B cell (primary cell): ENCODE results near the gene SLC1A5. TPM values are rescaled to one million over a fixed set of nuclear protein-coding genes. Genes with fewer than 3 reads are reported as not detected.

Source experiments
- ATAC-seq: fragments of 200-7000 bp; cut with Tn5 transposase; one replicate; pipeline ENCODE4 v1.10.0; 2021; ENCODE audit warnings: low read depth, mild to moderate bottlenecking, moderate number of reproducible peaks, moderate library complexity
- CTCF ChIA-PET: fragments of 350-600 bp; sonication (Branson Sonifier 250); formaldehyde crosslinking; loops from one replicate; lab custom pipeline; 2021; ENCODE audit warnings: antibody characterized with exemption, inconsistent platforms; lab: Charles Lee
- POLR2A ChIA-PET: fragments of 350-600 bp; sonication (Branson Sonifier 250); formaldehyde crosslinking; loops from one replicate; lab custom pipeline; 2021; ENCODE audit warnings: antibody characterized with exemption; lab: Charles Lee
- DNase-seq: peaks from one replicate; pipeline ENCODE4 v3.0.0; 2013
- H2AFZ ChIP-seq: 2 replicates; pipeline ENCODE4 v1.6.1; 2012; ENCODE audit warnings: mild to moderate bottlenecking, low read depth, low read length; ENCODE audit not compliant: insufficient read depth, poor library complexity, severe bottlenecking
- H3K27ac ChIP-seq, 2 donors: 1 replicate in 1 of 2; 2 replicates in 1 of 2; pipeline ENCODE4 v1.5.1; 2012 to 2013; ENCODE audit warnings: low read length in 2 of 2, mild to moderate bottlenecking in 2 of 2, moderate library complexity in 1 of 2
- H3K27me3 ChIP-seq, 4 experiments: fragments of 200-600 bp in 1 of 4; sonication (generic) in 1 of 4; replicated peaks in 1 of 4; 1 replicate in 2 of 4; 2 replicates in 2 of 4; pipeline versions ENCODE4 v1.6.1 to v1.7.0; 2013 to 2016; ENCODE audit warnings: low read length in 3 of 4, mild to moderate bottlenecking in 2 of 4, mixed read lengths in 1 of 4, moderate library complexity in 1 of 4; ENCODE audit not compliant: insufficient read depth in 4 of 4, control insufficient read depth in 3 of 4; ENCODE audit errors: control extremely low read depth in 1 of 4
- H3K36me3 ChIP-seq, 2 experiments: replicated peaks in 1 of 2; 1 replicate in 1 of 2; 2 replicates in 1 of 2; pipeline versions ENCODE4 v1.6.1 to v1.7.1; 2013; ENCODE audit warnings: low read length in 1 of 2; ENCODE audit not compliant: insufficient read depth in 2 of 2, control insufficient read depth in 1 of 2; ENCODE audit errors: control extremely low read depth in 1 of 2, extremely low read depth in 1 of 2
- H3K4me1 ChIP-seq, 2 donors: fragments of 200-600 bp in 1 of 2; sonication (generic) in 1 of 2; 1 replicate in 1 of 2; 2 replicates in 1 of 2; pipeline versions ENCODE4 v1.5.1 to v1.6.1; 2013 to 2017; ENCODE audit warnings: low read length in 2 of 2; ENCODE audit not compliant: control insufficient read depth in 2 of 2, insufficient read depth in 2 of 2
- H3K4me2 ChIP-seq: replicated peaks from 2 replicates; pipeline ENCODE3; 2012; ENCODE audit warnings: mild to moderate bottlenecking, low read depth, low read length; ENCODE audit not compliant: poor library complexity, severe bottlenecking
- H3K4me3 ChIP-seq, 5 experiments: fragments of 200-600 bp in 1 of 5; sonication (generic) in 1 of 5; 1 replicate in 3 of 5; 2 replicates in 2 of 5; pipeline versions ENCODE4 v1.5.1 to v1.7.0; 2011 to 2016; ENCODE audit warnings: low read length in 4 of 5, mild to moderate bottlenecking in 4 of 5, low read depth in 2 of 5, control low read depth in 1 of 5, moderate library complexity in 1 of 5; ENCODE audit not compliant: insufficient read depth in 1 of 5; ENCODE audit errors: control extremely low read depth in 1 of 5, extremely low read depth in 1 of 5
- H3K79me2 ChIP-seq: fragments of 200-600 bp; sonication (generic); one replicate; pipeline ENCODE4 v1.6.0; 2016; ENCODE audit warnings: low read length; ENCODE audit not compliant: control insufficient read depth, insufficient read depth
- H3K9ac ChIP-seq: fragments of 200-600 bp; sonication (generic); 2 replicates; pipeline ENCODE4 v1.6.1; 2017; ENCODE audit warnings: mild to moderate bottlenecking, low read length, moderate library complexity
- H3K9me3 ChIP-seq, 3 donors: one replicate each; pipeline versions ENCODE4 v1.6.1 to v1.7.1; 2013; ENCODE audit warnings: low read length in 2 of 3; ENCODE audit not compliant: control insufficient read depth in 2 of 3, insufficient read depth in 1 of 3; ENCODE audit errors: control extremely low read depth in 1 of 3
- H4K20me1 ChIP-seq: 2 replicates; pipeline ENCODE4 v1.6.0; 2012; ENCODE audit warnings: mild to moderate bottlenecking, low read length; ENCODE audit not compliant: insufficient read depth, control insufficient read depth, poor library complexity, severe bottlenecking
- H3K27ac Mint-ChIP-seq: one replicate; pipeline ENCODE4 v1.8.0; 2021; ENCODE audit warnings: mixed read lengths
- H3K27me3 Mint-ChIP-seq: one replicate; pipeline ENCODE4 v1.8.0; 2021; ENCODE audit warnings: mixed read lengths
- H3K4me1 Mint-ChIP-seq: one replicate; pipeline ENCODE4 v1.8.0; 2021; ENCODE audit warnings: mixed read lengths
- H3K4me3 Mint-ChIP-seq: one replicate; pipeline ENCODE4 v1.8.0; 2021; ENCODE audit warnings: mixed read lengths
- H3K9me3 Mint-ChIP-seq: one replicate; pipeline ENCODE4 v1.8.0; 2022; ENCODE audit warnings: mixed read lengths; ENCODE audit not compliant: insufficient read depth
- EZH2 ChIP-seq: IDR thresholded peaks from 2 replicates; pipeline ENCODE4 v1.6.1; 2012; ENCODE audit warnings: borderline replicate concordance, low read depth, mild to moderate bottlenecking, moderate library complexity, low read length; ENCODE audit not compliant: insufficient read depth, poor library complexity, severe bottlenecking
- WGBS: methylation state at CpG from one replicate; pipeline ENCODE4 v1.1.5; 2013; ENCODE audit warnings: missing lambda C conversion rate; ENCODE audit not compliant: insufficient coverage; 5-methylcytosine and 5-hydroxymethylcytosine counted together
- intact Hi-C: fragments of 100-400 bp; cut with micrococcal nuclease; formaldehyde crosslinking; loops from one replicate; pipeline ENCODE4 v1.10.0; 2022
- polyA plus RNA-seq: library from polyadenylated mRNA; depleted of rRNA; stranded (reverse); fragments of >200 nt; gene quantifications from 2 replicates; pipeline ENCODE4 v1.2.3, GENCODE V29; 2012
- total RNA-seq, 2 donors: library from RNA; stranded (reverse); fragments of 120-200 nt in 1 of 2; gene quantifications; 1 replicate in 1 of 2; 2 replicates in 1 of 2; pipeline versions ENCODE4 v1.2.3 to v1.2.4, GENCODE V29; 2013 to 2022
- TF ChIP-seq, protein P1 (sequence below): fragments of 200-600 bp; IDR thresholded peaks from one replicate; pipeline ENCODE4 v1.8.0; 2022; ENCODE audit warnings: antibody characterized with exemption, mild to moderate bottlenecking

The SLC1A5 gene
- total and polyA plus RNA-seq, 2 donors (not counting 1 experiment from before 2014, with no cell fraction given) = 19.0 to 37.3 TPM

DNA sequence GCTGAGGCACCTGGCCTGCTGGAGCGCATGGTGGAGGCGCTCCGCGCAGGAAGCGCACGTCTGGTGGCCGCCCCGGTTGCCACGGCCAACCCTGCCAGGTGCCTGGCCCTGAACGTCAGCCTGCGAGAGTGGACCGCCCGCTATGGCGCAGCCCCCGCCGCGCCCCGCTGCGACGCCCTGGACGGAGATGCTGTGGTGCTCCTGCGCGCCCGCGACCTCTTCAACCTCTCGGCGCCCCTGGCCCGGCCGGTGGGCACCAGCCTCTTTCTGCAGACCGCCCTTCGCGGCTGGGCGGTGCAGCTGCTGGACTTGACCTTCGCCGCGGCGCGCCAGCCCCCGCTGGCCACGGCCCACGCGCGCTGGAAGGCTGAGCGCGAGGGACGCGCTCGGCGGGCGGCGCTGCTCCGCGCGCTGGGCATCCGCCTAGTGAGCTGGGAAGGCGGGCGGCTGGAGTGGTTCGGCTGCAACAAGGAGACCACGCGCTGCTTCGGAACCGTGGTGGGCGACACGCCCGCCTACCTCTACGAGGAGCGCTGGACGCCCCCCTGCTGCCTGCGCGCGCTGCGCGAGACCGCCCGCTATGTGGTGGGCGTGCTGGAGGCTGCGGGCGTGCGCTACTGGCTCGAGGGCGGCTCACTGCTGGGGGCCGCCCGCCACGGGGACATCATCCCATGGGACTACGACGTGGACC is 32.4 kb downstream of the SLC1A5 start:
- no peak overlapping the region for H3K27ac Mint-ChIP-seq
- peaks cover 8% of the 10 kb centered on the region for H3K79me2 ChIP-seq
- WGBS = 97% methylated on average over 86 of the region's 86 CpGs
- peaks cover 0 to 7% of the 10 kb centered on the region in 2 donors for H3K4me1 ChIP-seq
- no peak for ATAC-seq
- H3K4me1 Mint-ChIP-seq = peaks cover 9% of the 10 kb centered on the region
- no peak overlapping the region for H3K4me3 ChIP-seq
- no peak overlapping the region for H2AFZ ChIP-seq
- no peaks in the 10 kb centered on the region for H3K27me3 ChIP-seq
- intact Hi-C loops = loop anchor here (2.0 kb wide), 1 partner anchor 69 kb away; no protein-coding TSS in a partner anchor
- POLR2A ChIA-PET = no interaction called here
- H3K27me3 Mint-ChIP-seq = no peaks in the 10 kb centered on the region
- no peak overlapping the region for H3K9ac ChIP-seq
- no peaks in the 10 kb centered on the region for H3K36me3 ChIP-seq
- H3K4me2 ChIP-seq = no peak overlapping the region
- TF ChIP-seq EZH2 = no peak
- TF ChIP-seq, protein P1, sequence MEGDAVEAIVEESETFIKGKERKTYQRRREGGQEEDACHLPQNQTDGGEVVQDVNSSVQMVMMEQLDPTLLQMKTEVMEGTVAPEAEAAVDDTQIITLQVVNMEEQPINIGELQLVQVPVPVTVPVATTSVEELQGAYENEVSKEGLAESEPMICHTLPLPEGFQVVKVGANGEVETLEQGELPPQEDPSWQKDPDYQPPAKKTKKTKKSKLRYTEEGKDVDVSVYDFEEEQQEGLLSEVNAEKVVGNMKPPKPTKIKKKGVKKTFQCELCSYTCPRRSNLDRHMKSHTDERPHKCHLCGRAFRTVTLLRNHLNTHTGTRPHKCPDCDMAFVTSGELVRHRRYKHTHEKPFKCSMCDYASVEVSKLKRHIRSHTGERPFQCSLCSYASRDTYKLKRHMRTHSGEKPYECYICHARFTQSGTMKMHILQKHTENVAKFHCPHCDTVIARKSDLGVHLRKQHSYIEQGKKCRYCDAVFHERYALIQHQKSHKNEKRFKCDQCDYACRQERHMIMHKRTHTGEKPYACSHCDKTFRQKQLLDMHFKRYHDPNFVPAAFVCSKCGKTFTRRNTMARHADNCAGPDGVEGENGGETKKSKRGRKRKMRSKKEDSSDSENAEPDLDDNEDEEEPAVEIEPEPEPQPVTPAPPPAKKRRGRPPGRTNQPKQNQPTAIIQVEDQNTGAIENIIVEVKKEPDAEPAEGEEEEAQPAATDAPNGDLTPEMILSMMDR = no peak
- H3K27ac ChIP-seq = no peak overlapping the region
- no peak overlapping the region for H3K4me3 Mint-ChIP-seq
- no peak for DNase-seq
- CTCF ChIA-PET = interaction anchor here (0.7 to 8.2 kb wide), 7 partner anchors 29 to 129 kb away, joined by 3 to 245 read pairs (median 6); no protein-coding TSS in a partner anchor
- H4K20me1 ChIP-seq = peaks cover 16% of the 10 kb centered on the region
- no peaks in the 10 kb centered on the region for H3K9me3 ChIP-seq
- no peaks in the 10 kb centered on the region for H3K9me3 Mint-ChIP-seq
